Posterior vena cava (tissue), 2 donors: ENCODE data around the gene ABCC4. TPM values are rescaled to one million over a fixed set of nuclear protein-coding genes. Genes with fewer than 3 reads are reported as not detected.

ENCODE experiments used
- DNase-seq: peaks from one replicate; pipeline ENCODE4 v3.0.0-alpha.2; 2020; ENCODE audit warnings: low spot score
- intact Hi-C, 2 donors: fragments of 100-400 bp; cut with DNase I; formaldehyde crosslinking; loops; one replicate each; pipeline versions ENCODE4 v1.14.1 to v1.14.2; 2022 to 2023
- total RNA-seq, 2 donors: library from RNA; stranded (reverse); fragmentation: NEBNext Ultra II Directional; extraction: Animal tissue kit (Norgen Biotek cat#: 25700); gene quantifications; one replicate each; pipeline ENCODE4 v1.2.1, GENCODE V29; 2021
- donor health status: DM: yes; HTN: yes; CAD: no.
- donor health status: DM: yes; HTN: yes; CAD: no.

ABCC4 gene
- total RNA-seq, 2 donors from 2014 or later, result 10.5 to 16.2 TPM

- no peak for DNase-seq
- intact Hi-C loops, result no loop called here
Measured at GRCh38 chr13:95106562-95106961, 194.7 kb downstream of the ABCC4 start.

- no peak for DNase-seq
- intact Hi-C loops, result no loop called here
Measured at GRCh38 chr13:95100525-95101433, 200.5 kb downstream of the ABCC4 start.

GRCh38 chr13:95099541-95099940 is 201.7 kb downstream of the ABCC4 start:
- DNase-seq, result no peak
- intact Hi-C loops, result no loop called here

GRCh38 chr13:95098916-95099315 is 202.3 kb downstream of the ABCC4 start:
- no peak for DNase-seq
- intact Hi-C loops, result no loop called here

GRCh38 chr13:95091755-95092154 is 209.5 kb downstream of the ABCC4 start:
- intact Hi-C loops, result no loop called here
- no peak for DNase-seq

GRCh38 chr13:95087746-95088305 is 213.4 kb downstream of the ABCC4 start:
- intact Hi-C loops, result no loop called here
- no peak for DNase-seq

- intact Hi-C loops, result no loop called here
Measured at GRCh38 chr13:95086761-95087160, 214.5 kb downstream of the ABCC4 start.

GRCh38 chr13:95083758-95084157 is 217.5 kb downstream of the ABCC4 start:
- intact Hi-C loops, result no loop called here
- DNase-seq, result no peak

More at GRCh38 chr13:95086761-95087160, 214.5 kb downstream of the ABCC4 start:
- DNase-seq, result no peak

GRCh38 chr13:95083066-95083465 is 218.2 kb downstream of the ABCC4 start:
- intact Hi-C loops, result no loop called here
- no peak for DNase-seq

GRCh38 chr13:95075506-95075905 is 225.7 kb downstream of the ABCC4 start:
- intact Hi-C loops, result no loop called here
- DNase-seq, result no peak

- intact Hi-C loops, result no loop called here
Measured at GRCh38 chr13:95074820-95075219, 226.4 kb downstream of the ABCC4 start.

GRCh38 chr13:95073747-95074311 is 227.4 kb downstream of the ABCC4 start:
- intact Hi-C loops, result no loop called here
- DNase-seq, result no peak

More at GRCh38 chr13:95074820-95075219, 226.4 kb downstream of the ABCC4 start:
- no peak for DNase-seq

GRCh38 chr13:95067303-95067702 is 233.9 kb downstream of the ABCC4 start:
- no peak for DNase-seq
- intact Hi-C loops, result no loop called here

- intact Hi-C loops, result no loop called here
- DNase-seq, result no peak
Measured at GRCh38 chr13:95060014-95060519, 241.2 kb downstream of the ABCC4 start.

GRCh38 chr13:95059306-95059705 is 241.9 kb downstream of the ABCC4 start:
- no peak for DNase-seq
- intact Hi-C loops, result no loop called here

GRCh38 chr13:95058680-95059079 is 242.6 kb downstream of the ABCC4 start:
- DNase-seq, result no peak
- intact Hi-C loops, result no loop called here

- no peak for DNase-seq
- intact Hi-C loops, result no loop called here
Measured at GRCh38 chr13:95056266-95056665, 245.0 kb downstream of the ABCC4 start.

GRCh38 chr13:95050800-95051615 is 250.2 kb downstream of the ABCC4 start:
- no peak for DNase-seq

GRCh38 chr13:95049772-95050171 is 251.5 kb downstream of the ABCC4 start:
- intact Hi-C loops, result no loop called here

More at GRCh38 chr13:95050800-95051615, 250.2 kb downstream of the ABCC4 start:
- intact Hi-C loops, result no loop called here

More at GRCh38 chr13:95049772-95050171, 251.5 kb downstream of the ABCC4 start:
- DNase-seq, result no peak
